ENCODE measurements around the gene VSTM2L. TPM values are rescaled to one million over a fixed set of nuclear protein-coding genes. Genes with fewer than 3 reads are reported as not detected.

VSTM2L gene
- total RNA-seq, 1 donor from 2014 or later: 0.20 TPM

- DNase-seq (ENCODE audit: low read depth, low spot score): no peak
Observed at GRCh38 chr20:37878835-37879599, 23.9 kb upstream of the VSTM2L start.

DNA sequence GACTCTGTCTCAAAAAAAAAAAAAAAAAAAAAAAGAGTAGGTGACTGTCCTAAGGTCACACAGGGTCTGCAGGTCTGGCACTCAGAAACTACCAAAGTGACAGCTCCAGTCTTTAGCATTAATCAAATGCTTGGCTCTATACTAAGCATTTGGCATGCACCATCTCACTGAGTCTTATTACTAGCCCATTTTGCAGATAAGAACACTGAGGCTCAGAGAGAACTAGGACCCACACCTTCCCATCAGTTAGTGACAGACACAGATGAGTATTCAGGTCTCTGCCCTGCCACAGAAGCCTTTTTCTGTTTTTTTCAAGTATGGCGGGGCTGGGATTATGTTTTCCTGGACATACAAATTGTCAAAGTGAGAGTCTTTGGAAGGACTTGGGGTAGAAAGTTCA is 23.1 kb upstream of the VSTM2L start:
- no peak for DNase-seq (ENCODE audit: low read depth, low spot score)

GRCh38 chr20:37880726-37881591 is 22.0 kb upstream of the VSTM2L start:
- no peak for DNase-seq (ENCODE audit: low read depth, low spot score)

GRCh38 chr20:37881601-37882343 is 21.2 kb upstream of the VSTM2L start:
- no peak for DNase-seq (ENCODE audit: low read depth, low spot score)

GRCh38 chr20:37882961-37883712 is 19.8 kb upstream of the VSTM2L start:
- DNase-seq (ENCODE audit: low read depth, low spot score): no peak

DNA sequence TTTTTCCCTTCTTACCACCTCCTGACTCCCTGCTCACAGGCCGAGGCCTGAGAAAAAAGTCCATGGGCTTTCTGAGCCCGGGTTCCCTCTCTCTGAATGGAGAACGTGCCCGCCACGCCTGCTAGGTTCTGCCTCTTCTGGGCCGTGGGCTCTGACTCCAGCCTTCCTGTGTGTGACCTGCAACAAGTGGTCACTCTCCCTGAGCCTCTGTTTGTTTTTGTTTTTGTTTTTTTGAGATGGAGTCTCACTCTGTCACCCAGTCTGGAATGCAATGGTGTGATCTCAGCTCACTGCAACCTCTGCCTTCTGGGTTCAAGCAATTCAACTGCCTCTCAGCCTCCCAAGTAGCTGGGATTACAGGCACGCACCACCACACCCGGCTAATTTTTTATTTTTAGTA is 17.9 kb upstream of the VSTM2L start:
- DNase-seq (ENCODE audit: low read depth, low spot score): no peak

DNA sequence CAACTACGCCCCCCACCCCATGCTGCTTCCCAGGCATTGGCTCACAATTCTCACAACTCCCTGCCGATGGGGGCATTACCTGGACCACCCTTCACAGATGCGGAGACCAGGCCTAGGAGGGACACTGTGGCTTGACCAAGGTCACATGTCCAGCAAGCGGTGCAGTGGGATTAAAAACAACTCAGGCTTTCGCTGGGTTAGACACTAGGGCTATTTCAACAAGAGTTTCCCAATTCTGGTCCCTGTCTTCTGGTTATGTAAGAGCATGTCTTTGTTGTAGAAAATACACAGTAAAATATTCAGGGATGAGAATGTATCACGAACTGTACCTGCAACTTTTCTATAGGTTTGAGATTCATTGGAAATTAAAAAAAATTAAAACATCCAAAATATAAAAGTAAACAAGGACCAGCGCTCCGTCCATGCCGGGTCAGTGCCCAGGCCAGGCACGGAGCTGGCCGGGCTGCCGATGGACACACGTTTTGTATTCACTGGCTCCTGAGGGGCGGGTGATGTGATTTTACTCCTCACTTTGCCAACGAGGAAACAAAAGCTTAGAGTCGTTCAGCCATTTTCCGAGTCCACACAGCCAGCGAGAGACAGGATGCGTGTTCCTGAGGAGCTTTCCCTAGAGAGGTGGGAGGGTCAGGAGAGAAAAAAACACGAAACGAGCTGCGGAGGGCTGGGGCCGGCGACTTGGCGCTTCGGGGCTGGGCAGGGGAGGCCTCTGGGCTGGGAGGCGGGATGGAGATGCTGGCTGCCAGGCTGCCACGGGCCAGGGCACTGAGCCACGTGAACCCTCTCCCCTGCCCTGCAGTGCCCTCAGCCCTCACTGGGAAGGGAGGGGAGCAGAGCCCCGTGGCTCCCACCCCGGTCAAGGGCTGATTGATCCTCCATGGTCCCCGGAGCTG is 17.1 kb upstream of the VSTM2L start:
- DNase-seq (ENCODE audit: low read depth, low spot score): no peak

- DNase-seq (ENCODE audit: low read depth, low spot score): no peak
Observed at GRCh38 chr20:37886851-37887297, 16.1 kb upstream of the VSTM2L start.

GRCh38 chr20:37888641-37889040 is 14.3 kb upstream of the VSTM2L start:
- no peak for DNase-seq (ENCODE audit: low read depth, low spot score)

- no peak for DNase-seq (ENCODE audit: low read depth, low spot score)
Observed at GRCh38 chr20:37890108-37890507, 12.8 kb upstream of the VSTM2L start.

GRCh38 chr20:37890643-37891042 is 12.3 kb upstream of the VSTM2L start:
- DNase-seq (ENCODE audit: low read depth, low spot score): no peak

DNA sequence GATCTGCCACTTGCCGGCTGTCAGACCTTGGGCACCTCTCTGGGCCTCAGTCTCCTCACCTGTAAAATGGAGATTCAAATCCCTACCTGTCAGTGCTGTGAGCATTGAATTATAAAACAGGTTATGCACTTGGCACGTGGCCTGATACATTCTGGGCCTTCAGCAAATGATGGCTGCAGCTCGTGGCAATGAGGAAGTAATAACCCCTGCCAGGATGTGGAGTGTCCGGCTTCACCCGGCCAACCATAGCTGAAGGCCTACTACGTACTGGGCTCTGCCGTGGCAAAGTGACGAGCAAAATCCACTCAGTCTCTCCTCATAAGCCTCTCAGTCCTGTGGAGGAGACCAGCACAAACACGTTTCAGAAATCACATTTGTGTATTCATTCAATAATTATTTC is 10.9 kb upstream of the VSTM2L start:
- no peak for DNase-seq (ENCODE audit: low read depth, low spot score)

GRCh38 chr20:37893566-37894241 is 9.2 kb upstream of the VSTM2L start:
- no peak for DNase-seq (ENCODE audit: low read depth, low spot score)

DNA sequence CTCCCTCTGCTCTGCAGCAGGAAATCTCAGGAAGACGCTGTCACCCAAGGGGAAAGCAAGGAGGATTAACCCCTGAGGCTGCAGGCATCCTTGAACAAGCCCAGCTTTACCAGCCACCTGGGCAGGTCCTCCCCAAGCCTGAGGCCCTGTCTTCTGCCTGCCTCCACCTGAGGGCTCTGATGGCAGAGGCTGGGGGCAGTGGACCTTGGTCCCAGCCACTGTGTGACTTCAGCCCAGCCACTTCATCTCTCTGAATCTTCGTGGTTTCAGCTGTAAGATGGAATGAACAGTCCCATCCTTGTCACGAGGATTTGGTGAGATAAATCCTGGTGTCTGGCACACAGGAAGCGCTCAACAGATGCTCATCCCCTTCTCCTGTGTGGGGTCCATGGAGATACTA is 8.5 kb upstream of the VSTM2L start:
- no peak for DNase-seq (ENCODE audit: low read depth, low spot score)

DNA sequence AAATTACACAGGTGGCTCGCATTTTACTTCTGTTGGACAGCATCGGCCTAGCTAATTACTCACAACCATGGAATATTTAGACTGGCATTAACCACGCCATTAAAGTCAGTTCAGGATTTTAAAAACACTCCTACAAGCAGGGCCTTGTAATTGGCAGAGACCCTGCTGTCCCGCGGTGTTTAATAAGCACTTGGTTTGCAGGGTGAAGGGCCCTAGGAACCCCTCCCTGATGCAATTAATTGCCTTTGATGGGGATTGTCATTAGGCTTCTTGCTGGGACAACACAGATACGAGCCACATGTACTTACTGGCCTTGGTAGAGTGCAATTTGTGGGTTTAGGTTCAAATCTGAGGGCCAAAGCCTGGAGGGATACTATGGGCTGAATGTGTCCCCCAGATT is 7.8 kb upstream of the VSTM2L start:
- no peak for DNase-seq (ENCODE audit: low read depth, low spot score)

DNA sequence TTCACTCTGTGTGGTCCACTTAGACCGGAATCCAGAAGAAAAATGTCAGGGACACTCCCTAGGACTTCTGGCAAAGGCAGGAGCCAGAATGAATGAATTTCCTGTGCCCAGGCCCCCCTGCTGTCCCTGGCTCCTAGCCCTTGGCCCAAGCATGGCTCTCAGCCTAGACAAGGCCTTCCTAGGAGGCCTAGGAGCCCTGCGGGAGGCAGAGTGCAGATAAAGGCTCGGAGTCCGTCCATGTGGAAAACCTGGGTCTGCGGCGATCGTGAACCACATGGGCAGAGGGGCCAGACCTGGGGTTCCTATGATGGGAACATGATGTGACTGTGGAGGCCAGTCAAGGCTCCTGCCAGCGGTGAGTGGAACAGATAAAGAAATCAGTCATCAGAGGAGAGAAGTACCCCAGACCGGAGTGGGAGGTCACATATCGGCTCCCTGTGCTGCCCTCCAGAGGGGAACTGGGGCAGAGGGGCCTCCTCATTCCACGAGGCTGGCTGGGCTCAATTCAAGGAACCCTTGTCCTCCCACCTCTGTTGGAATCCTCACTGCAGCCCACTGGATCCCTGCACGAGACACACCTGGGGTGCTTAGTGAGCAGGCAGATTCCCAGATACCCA is 5.9 kb upstream of the VSTM2L start:
- DNase-seq (ENCODE audit: low read depth, low spot score): no peak

DNA sequence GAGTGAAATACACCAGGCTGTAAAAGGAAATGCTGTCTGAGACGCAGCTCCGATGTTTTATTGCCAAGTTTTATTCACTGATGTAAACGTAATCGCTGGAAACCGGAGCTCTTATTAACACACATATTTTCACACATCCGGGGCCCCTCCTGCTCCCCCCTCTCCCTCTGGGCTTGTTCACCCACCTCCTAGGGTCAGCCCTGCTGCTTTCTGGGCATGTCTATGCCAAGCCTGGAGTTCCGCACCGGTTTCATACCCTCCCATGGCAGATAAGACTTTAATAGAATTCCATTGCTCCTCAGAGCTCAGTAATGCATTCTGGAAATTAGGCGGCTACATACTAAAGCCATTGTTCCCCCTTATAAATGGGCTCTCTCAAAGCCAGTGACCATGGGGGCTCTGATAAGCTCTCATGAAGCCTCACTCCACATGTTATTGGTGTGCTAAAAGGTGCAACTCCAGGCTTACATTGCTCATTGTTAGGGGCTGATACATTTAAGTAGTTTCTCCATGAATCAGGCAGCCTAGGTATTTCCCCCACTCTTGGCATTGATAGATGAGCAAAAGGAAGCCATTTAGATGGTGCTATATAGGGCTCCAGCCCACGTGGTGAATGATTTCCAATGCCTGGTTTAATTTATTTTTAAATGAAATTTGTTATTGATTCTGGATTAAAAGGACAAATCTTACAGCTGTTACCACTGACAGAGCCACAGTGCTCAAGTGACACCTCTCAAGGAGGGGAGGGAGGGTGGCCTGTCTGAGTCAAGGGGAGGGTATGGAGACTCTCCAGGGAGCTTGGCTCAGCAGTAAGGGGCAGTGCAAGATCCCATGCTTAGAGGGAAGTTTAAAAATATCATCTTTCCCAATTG is 4.5 kb upstream of the VSTM2L start:
- no peak for DNase-seq (ENCODE audit: low read depth, low spot score)

Measured in pulmonary artery endothelial cell (primary cell).